HEK293 (cell line): ENCODE measurements around the gene BPIFA1.

Experiments
- CTCF ChIA-PET: fragments of 350-600 bp; formaldehyde crosslinking; extraction: SDS; loops from one replicate; lab custom pipeline; 2021; ENCODE audit warnings: antibody characterized with exemption; lab: Yijun Ruan, JAX
- POLR2A ChIA-PET: fragments of 300-600 bp; formaldehyde crosslinking; extraction: SDS; loops from one replicate; lab custom pipeline; 2020; ENCODE audit warnings: antibody characterized with exemption, inconsistent platforms; lab: Yijun Ruan, JAX
- H3K27ac ChIP-seq: fragments of 200-500 bp; sonication (Bioruptor generic); 2 replicates; pipeline ENCODE4 v1.5.1; 2014; ENCODE audit warnings: low read depth, low read length, control low read depth, inconsistent platforms; ENCODE audit errors: extremely low read depth
- H3K36me3 ChIP-seq, 2 experiments: fragments of 200-500 bp in 1 of 2; sonication (Bioruptor generic) in 1 of 2; 1 replicate in 1 of 2; 2 replicates in 1 of 2; pipeline ENCODE4 v1.5.1; 2014 to 2017; ENCODE audit warnings: inconsistent platforms in 2 of 2, low read length in 2 of 2; ENCODE audit not compliant: control insufficient read depth in 2 of 2, insufficient read depth in 1 of 2
- H3K4me1 ChIP-seq: fragments of 200-500 bp; sonication (Bioruptor generic); 2 replicates; pipeline ENCODE4 v1.5.1; 2014; ENCODE audit warnings: mild to moderate bottlenecking, low read length, inconsistent platforms; ENCODE audit not compliant: control insufficient read depth, insufficient read depth
- H3K4me3 ChIP-seq: 2 replicates; pipeline ENCODE4 v1.5.1; 2011; ENCODE audit warnings: low read depth, mild to moderate bottlenecking, control low read depth, low read length, moderate library complexity
- H3K9me3 ChIP-seq: fragments of 200-500 bp; sonication (Bioruptor generic); 2 replicates; pipeline ENCODE4 v1.5.1; 2014; ENCODE audit warnings: low read depth, low read length, inconsistent platforms; ENCODE audit not compliant: control insufficient read depth, insufficient read depth
- BCL11B ChIP-seq: fragments of 450-650 bp; formaldehyde crosslinking; IDR thresholded peaks from 2 replicates; pipeline ENCODE4 v1.5.1; 2016; ENCODE audit warnings: low read depth, missing biosample characterization, missing genetic modification characterization
- FEZF1 ChIP-seq: fragments of 450-650 bp; formaldehyde crosslinking; IDR thresholded peaks from 2 replicates; pipeline ENCODE4 v1.5.1; 2016; ENCODE audit warnings: missing biosample characterization, missing genetic modification characterization
- GFI1B ChIP-seq: fragments of 450-650 bp; formaldehyde crosslinking; IDR thresholded peaks from 2 replicates; pipeline ENCODE4 v1.5.1; 2016; ENCODE audit warnings: missing biosample characterization, missing genetic modification characterization
- GLI4 ChIP-seq: fragments of 450-650 bp; formaldehyde crosslinking; IDR thresholded peaks from 2 replicates; pipeline ENCODE4 v1.5.1; 2016; ENCODE audit warnings: missing biosample characterization, missing genetic modification characterization
- PBX3 ChIP-seq: sonication (generic); formaldehyde crosslinking; IDR thresholded peaks from 2 replicates; pipeline ENCODE4 v1.8.1; 2022; ENCODE audit warnings: mild to moderate bottlenecking, moderate library complexity, missing genetic modification reagents
- ZBTB26 ChIP-seq: fragments of 450-650 bp; formaldehyde crosslinking; optimal IDR thresholded peaks from 2 replicates; pipeline ENCODE3; 2016; ENCODE audit warnings: missing biosample characterization, mild to moderate bottlenecking, missing genetic modification characterization
- ZFP69B ChIP-seq: fragments of 450-650 bp; formaldehyde crosslinking; IDR thresholded peaks from 2 replicates; pipeline ENCODE4 v1.5.1; 2016; ENCODE audit warnings: missing biosample characterization, missing genetic modification characterization
- ZNF292 ChIP-seq: fragments of 450-650 bp; formaldehyde crosslinking; IDR thresholded peaks from 2 replicates; pipeline ENCODE4 v1.5.1; 2016; ENCODE audit warnings: low read depth, missing biosample characterization, missing genetic modification characterization, borderline replicate concordance
- ZNF302 ChIP-seq: fragments of 450-650 bp; formaldehyde crosslinking; IDR thresholded peaks from 2 replicates; pipeline ENCODE4 v1.5.1; 2016; ENCODE audit warnings: missing biosample characterization, missing genetic modification characterization, low read depth
- ZNF37A ChIP-seq: fragments of 450-650 bp; IDR thresholded peaks from 2 replicates; pipeline ENCODE4 v1.5.1; 2018; ENCODE audit warnings: missing biosample characterization, missing genetic modification characterization
- ZNF426 ChIP-seq: fragments of 450-650 bp; formaldehyde crosslinking; IDR thresholded peaks from 2 replicates; pipeline ENCODE4 v1.5.1; 2017; ENCODE audit warnings: missing biosample characterization, missing genetic modification characterization, mild to moderate bottlenecking, inconsistent platforms, moderate library complexity
- ZNF555 ChIP-seq: fragments of 450-650 bp; formaldehyde crosslinking; conservative IDR thresholded peaks from 2 replicates; pipeline ENCODE4 v1.5.1; 2017; ENCODE audit warnings: missing biosample characterization, mild to moderate bottlenecking, missing genetic modification characterization, inconsistent platforms
- ZNF626 ChIP-seq: fragments of 450-650 bp; sonication (Bioruptor Pico); formaldehyde crosslinking; IDR thresholded peaks from 2 replicates; pipeline ENCODE4 v1.5.1; 2018; ENCODE audit warnings: missing biosample characterization, missing genetic modification characterization, inconsistent platforms
- ZNF658 ChIP-seq: fragments of 450-650 bp; formaldehyde crosslinking; IDR thresholded peaks from 2 replicates; pipeline ENCODE4; 2016; ENCODE audit warnings: missing biosample characterization, missing genetic modification characterization
- ZNF768 ChIP-seq: fragments of 450-650 bp; formaldehyde crosslinking; IDR thresholded peaks from 2 replicates; pipeline ENCODE4 v1.5.1; 2018; ENCODE audit warnings: missing biosample characterization, mild to moderate bottlenecking, missing genetic modification characterization
- ZNF777 ChIP-seq: fragments of 450-650 bp; formaldehyde crosslinking; IDR thresholded peaks from 2 replicates; pipeline ENCODE4 v1.5.1; 2017; ENCODE audit warnings: missing biosample characterization, missing genetic modification characterization, borderline replicate concordance
- ZSCAN16 ChIP-seq: fragments of 450-650 bp; formaldehyde crosslinking; IDR thresholded peaks from 2 replicates; pipeline ENCODE4 v1.5.1; 2016; ENCODE audit warnings: missing biosample characterization, missing genetic modification characterization
- ZSCAN4 ChIP-seq: fragments of 450-650 bp; formaldehyde crosslinking; IDR thresholded peaks from 2 replicates; pipeline ENCODE4 v1.5.1; 2017; ENCODE audit warnings: missing biosample characterization, missing genetic modification characterization
- ZSCAN5A ChIP-seq: fragments of 450-650 bp; formaldehyde crosslinking; IDR thresholded peaks from 2 replicates; pipeline ENCODE4 v1.5.1; 2016; ENCODE audit warnings: missing biosample characterization, missing genetic modification characterization
- TF ChIP-seq, protein P1 (sequence below): fragments of 450-650 bp; formaldehyde crosslinking; IDR thresholded peaks from 2 replicates; pipeline ENCODE4 v1.5.1; 2016; ENCODE audit warnings: missing biosample characterization, missing genetic modification characterization, borderline replicate concordance
- TF ChIP-seq, protein P2 (sequence below): fragments of 450-650 bp; formaldehyde crosslinking; IDR thresholded peaks from 2 replicates; pipeline ENCODE4 v1.5.1; 2017; ENCODE audit warnings: missing biosample characterization, missing genetic modification characterization

Gene BPIFA1

GRCh38 chr20:33224399-33224798 is 11.4 kb upstream of the BPIFA1 start (continued):
- TF ChIP-seq, protein P1, sequence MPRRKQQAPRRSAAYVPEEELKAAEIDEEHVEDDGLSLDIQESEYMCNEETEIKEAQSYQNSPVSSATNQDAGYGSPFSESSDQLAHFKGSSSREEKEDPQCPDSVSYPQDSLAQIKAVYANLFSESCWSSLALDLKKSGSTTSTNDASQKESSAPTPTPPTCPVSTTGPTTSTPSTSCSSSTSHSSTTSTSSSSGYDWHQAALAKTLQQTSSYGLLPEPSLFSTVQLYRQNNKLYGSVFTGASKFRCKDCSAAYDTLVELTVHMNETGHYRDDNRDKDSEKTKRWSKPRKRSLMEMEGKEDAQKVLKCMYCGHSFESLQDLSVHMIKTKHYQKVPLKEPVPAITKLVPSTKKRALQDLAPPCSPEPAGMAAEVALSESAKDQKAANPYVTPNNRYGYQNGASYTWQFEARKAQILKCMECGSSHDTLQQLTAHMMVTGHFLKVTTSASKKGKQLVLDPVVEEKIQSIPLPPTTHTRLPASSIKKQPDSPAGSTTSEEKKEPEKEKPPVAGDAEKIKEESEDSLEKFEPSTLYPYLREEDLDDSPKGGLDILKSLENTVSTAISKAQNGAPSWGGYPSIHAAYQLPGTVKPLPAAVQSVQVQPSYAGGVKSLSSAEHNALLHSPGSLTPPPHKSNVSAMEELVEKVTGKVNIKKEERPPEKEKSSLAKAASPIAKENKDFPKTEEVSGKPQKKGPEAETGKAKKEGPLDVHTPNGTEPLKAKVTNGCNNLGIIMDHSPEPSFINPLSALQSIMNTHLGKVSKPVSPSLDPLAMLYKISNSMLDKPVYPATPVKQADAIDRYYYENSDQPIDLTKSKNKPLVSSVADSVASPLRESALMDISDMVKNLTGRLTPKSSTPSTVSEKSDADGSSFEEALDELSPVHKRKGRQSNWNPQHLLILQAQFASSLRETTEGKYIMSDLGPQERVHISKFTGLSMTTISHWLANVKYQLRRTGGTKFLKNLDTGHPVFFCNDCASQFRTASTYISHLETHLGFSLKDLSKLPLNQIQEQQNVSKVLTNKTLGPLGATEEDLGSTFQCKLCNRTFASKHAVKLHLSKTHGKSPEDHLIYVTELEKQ, result no peak
- TF ChIP-seq ZNF777 (no peak), ZSCAN4 (tag by site-specific recombination) (no peak)

- ChIA-PET CTCF (interaction anchor here (0.9 to 1.5 kb wide), 2 partner anchors 33 to 62 kb away, joined by 3 to 8 read pairs; no protein-coding TSS in a partner anchor), POLR2A (no interaction called here)
- Histone ChIP-seq H3K36me3 (no peaks in the 10 kb centered on the region), H3K9me3 (no peaks in the 10 kb centered on the region), H3K27ac (no peak overlapping the region), H3K4me1 (no peaks in the 10 kb centered on the region), H3K4me3 (no peak overlapping the region)
- TF ChIP-seq GFI1B (tag by site-specific recombination), result no peak
- no peak for TF ChIP-seq BCL11B (tag by site-specific recombination)
- no peak for TF ChIP-seq ZSCAN16 (tag by site-specific recombination)
- no peak for TF ChIP-seq ZFP69B
- no peak for TF ChIP-seq ZNF292 (tag by site-specific recombination)
- TF ChIP-seq ZNF555 (tag by site-specific recombination), result no peak
- TF ChIP-seq, protein P2, sequence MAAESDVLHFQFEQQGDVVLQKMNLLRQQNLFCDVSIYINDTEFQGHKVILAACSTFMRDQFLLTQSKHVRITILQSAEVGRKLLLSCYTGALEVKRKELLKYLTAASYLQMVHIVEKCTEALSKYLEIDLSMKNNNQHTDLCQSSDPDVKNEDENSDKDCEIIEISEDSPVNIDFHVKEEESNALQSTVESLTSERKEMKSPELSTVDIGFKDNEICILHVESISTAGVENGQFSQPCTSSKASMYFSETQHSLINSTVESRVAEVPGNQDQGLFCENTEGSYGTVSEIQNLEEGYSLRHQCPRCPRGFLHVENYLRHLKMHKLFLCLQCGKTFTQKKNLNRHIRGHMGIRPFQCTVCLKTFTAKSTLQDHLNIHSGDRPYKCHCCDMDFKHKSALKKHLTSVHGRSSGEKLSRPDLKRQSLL, result no peak
- no peak for TF ChIP-seq ZNF626 (tag by site-specific recombination)
- no peak for TF ChIP-seq ZNF426
- TF ChIP-seq ZNF302 (tag by site-specific recombination), result no peak
- no peak for TF ChIP-seq ZNF768 (tag by site-specific recombination)
Measured at GRCh38 chr20:33229843-33230242, 6.0 kb upstream of the BPIFA1 start.

GRCh38 chr20:33231237-33231636 is 4.6 kb upstream of the BPIFA1 start:
- H3K36me3 ChIP-seq, result no peaks in the 10 kb centered on the region
- CTCF ChIA-PET, result interaction anchor here (0.7 kb wide), 1 partner anchor 709 kb away, joined by 3 read pairs; no protein-coding TSS in a partner anchor
- no peaks in the 10 kb centered on the region for H3K9me3 ChIP-seq
- H3K27ac ChIP-seq, result no peak overlapping the region
- POLR2A ChIA-PET, result no interaction called here
- TF ChIP-seq GLI4 (tag by site-specific recombination) (no peak), FEZF1 (no peak), PBX3 (CRISPR knock-in tag) (no peak), ZNF37A (tag by site-specific recombination) (no peak), ZNF658 (tag by site-specific recombination) (no peak), ZSCAN5A (tag by site-specific recombination) (no peak), ZBTB26 (no peak)
- no peak overlapping the region for H3K4me3 ChIP-seq
- no peaks in the 10 kb centered on the region for H3K4me1 ChIP-seq
